Islet precursor cell (in vitro differentiated cells): Measurements from ENCODE around the gene SCGB1C1.

Experiments used
- DNase-seq: peaks from one replicate; pipeline ENCODE4 v3.0.0-alpha.2; 2018

SCGB1C1 gene

GRCh38 chr11:205221-206001 lies 12.5 kb downstream of the SCGB1C1 start:
- DNase-seq: no peak

GRCh38 chr11:206002-206384 lies 13.1 kb downstream of the SCGB1C1 start:
- no peak for DNase-seq

DNA sequence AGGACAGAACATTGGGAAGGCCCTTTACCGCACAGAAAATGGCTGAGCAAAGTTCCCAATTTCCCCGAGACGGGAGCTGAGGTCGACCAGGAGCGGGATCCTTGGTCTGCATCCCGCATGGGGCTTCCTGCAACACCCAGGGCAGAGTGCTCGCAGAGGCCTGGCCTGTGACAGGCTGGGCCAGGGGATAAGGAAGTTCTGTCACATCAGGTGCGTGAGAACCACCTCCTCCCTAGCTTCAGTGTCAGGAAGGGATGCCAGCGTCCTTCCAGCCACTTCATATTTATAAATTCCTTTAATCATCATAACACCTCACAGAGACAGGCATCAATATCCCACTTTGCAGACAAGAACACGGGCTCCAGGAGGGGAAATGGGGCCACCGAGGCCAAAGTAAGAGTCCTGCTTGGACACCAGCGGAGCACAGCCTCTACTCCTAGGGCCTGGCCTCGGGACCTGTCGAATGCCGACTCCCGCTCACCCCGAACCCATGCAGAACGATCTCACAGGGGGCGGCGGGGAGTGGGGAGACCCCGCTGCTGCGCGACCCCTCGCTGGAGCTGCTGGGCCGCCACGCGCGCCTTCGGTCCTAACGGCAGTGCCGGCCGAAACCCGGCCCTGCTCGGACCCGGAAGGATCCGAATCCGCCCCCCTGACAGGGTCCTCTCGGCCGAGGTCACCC lies 13.8 kb downstream of the SCGB1C1 start:
- peak; percentile 52 for DNase-seq

DNA sequence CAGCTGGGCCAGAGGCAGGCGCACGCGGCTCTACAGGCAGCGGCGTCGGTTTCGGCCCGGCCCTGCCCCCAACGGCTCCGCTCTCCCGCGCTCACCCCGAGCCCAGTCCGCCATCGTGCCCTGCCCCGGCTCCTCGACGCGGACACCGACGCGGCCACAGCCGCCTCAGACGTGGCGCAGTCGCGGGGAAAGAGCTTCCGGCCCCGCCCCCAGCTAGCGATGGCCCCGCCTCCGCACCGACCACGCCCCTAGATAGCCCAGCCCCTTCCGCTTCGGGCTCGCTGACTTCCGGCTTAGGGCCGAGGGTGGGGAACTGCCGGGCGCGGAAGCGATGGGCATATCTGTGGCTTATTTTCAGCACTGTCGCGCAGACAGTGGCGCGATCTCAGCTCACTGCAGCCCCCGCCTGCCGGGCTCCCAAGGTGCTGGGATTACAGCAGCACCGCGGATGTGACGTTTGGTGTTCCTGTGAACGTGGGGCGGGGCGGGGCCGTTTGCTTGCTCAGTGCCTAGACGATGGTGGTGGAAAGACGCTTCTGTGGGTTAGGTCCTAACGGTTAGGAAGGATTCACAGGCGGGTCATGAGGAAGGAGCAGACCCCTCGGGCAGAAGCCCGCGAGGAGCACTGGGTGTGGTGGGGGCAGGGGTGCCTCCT lies 14.5 kb downstream of the SCGB1C1 start, which contains the start of the genes BET1L and RIC8A:
Gene BET1L, minus strand, starts transcription at position 192 of the 655 bp plus-strand sequence. Its CDS starts 78 bp downstream, at position 114.
Gene RIC8A, plus strand, starts transcription at position 501 of the 655 bp plus-strand sequence. CDS start 1,147 bp downstream, outside the sequence.
- peak; percentile 99 for DNase-seq

GRCh38 chr11:207863-208180 lies 14.9 kb downstream of the SCGB1C1 start:
- no peak for DNase-seq

DNA sequence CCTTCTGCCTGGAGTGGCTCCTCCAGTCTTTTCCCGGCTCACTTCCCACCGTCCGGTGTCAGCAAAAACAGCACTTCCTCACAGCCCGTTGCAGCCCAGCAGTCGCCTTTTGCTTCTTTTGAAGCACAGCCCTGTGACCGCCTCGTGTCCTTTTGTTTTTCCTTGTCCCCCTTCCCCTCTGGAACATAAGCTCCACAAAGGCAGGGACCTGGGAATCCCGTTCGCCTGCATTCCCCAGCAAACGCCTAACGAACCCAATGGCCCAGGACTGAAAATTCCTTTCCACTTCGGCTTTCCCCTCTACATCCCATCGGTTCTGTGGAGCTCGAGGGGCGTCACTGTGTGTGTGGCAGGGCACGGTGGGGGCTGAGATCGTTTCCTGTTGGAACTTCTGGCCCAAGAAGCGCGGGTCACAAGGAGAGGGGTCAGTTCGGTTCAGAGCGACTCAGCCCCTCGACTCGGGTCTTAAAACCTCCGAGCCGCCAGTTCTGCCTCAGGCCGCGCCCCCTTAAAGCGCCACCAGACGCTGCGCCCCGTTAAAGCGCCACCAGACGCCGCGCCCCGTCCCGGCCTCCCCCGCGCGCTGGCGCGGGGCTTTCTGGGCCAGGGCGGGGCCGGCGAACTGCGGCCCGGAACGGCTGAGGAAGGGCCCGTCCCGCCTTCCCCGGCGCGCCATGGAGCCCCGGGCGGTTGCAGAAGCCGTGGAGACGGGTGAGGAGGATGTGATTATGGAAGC lies 15.5 kb downstream of the SCGB1C1 start:
- DNase-seq: peak; percentile 78

- no peak for DNase-seq
These were observed 16.0 kb downstream of the SCGB1C1 start for GRCh38 chr11:208917-209260.

DNA sequence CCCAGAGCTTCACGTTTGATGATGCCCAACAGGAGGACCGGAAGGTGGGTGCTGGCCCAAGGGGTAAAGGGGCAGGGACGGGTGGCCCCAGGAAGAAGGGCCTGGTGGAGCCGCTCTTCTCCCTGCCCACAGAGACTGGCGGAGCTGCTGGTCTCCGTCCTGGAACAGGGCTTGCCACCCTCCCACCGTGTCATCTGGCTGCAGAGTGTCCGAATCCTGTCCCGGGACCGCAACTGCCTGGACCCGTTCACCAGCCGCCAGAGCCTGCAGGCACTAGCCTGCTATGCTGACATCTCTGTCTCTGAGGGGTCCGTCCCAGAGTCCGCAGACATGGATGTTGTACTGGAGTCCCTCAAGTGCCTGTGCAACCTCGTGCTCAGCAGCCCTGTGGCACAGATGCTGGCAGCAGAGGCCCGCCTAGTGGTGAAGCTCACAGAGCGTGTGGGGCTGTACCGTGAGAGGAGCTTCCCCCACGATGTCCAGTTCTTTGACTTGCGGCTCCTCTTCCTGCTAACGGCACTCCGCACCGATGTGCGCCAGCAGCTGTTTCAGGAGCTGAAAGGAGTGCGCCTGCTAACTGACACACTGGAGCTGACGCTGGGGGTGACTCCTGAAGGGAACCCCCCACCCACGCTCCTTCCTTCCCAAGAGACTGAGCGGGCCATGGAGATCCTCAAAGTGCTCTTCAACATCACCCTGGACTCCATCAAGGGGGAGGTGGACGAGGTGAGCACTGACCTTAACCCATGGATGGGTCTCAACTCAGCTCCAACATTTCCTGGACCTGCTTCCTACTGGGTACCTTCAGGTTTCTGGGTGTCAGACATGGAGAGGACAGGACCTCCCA lies 16.6 kb downstream of the SCGB1C1 start:
- DNase-seq: peak; percentile 62

- peak; percentile 84 for DNase-seq
These were observed 17.4 kb downstream of the SCGB1C1 start for GRCh38 chr11:210122-210802.

GRCh38 chr11:210803-211180 lies 17.9 kb downstream of the SCGB1C1 start:
- no peak for DNase-seq

- no peak for DNase-seq
These were observed 18.4 kb downstream of the SCGB1C1 start for GRCh38 chr11:211295-211694.

DNA sequence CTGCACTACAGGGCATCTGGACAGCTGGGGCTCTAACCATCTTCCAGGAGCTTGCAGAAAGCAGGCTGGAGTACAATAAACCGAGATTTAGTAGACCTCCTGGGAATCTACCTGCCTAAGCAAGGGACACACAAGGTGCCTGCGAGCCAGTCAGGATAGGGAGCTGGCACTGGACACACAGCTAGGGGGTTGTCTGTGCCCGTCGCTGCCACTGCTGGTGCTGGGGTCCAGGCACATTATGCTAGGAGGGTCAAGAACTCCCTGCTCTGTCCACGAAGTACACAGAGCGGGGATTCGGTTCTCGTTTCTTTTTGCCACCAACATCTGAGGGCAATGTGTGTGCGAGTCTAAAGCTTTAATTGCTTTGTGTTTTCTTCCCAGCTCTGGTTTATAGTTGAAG lies 18.9 kb downstream of the SCGB1C1 start:
- DNase-seq: no peak

- DNase-seq: no peak
These were observed 19.5 kb downstream of the SCGB1C1 start for GRCh38 chr11:212150-213100.

DNA sequence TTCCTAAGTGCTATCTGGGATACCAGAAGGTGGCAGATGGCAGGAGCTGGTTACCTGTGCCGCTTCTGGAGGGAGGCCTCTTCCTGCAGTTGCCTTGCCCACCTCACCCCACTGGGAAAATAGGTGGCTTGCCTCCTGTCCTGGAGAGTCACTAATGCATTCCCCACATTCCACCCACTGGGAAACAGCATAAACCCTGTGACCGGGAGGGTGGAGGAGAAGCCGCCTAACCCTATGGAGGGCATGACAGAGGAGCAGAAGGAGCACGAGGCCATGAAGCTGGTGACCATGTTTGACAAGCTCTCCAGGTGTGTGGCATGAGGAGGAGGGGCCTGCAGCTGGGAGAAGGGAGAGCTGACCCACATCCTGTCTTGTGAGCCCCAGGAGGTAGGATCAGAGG lies 20.2 kb downstream of the SCGB1C1 start:
- no peak for DNase-seq

DNA sequence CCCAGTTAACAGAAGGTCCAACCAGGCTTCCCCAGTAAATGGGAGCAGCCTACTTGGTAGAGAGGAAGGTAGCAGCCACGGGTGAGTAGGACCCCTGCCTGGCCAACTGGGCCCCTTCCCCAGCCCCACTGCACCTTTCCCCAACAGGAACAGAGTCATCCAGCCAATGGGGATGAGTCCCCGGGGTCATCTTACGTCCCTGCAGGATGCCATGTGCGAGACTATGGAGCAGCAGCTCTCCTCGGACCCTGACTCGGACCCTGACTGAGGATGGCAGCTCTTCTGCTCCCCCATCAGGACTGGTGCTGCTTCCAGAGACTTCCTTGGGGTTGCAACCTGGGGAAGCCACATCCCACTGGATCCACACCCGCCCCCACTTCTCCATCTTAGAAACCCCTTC lies 21.2 kb downstream of the SCGB1C1 start:
- DNase-seq: no peak

DNA sequence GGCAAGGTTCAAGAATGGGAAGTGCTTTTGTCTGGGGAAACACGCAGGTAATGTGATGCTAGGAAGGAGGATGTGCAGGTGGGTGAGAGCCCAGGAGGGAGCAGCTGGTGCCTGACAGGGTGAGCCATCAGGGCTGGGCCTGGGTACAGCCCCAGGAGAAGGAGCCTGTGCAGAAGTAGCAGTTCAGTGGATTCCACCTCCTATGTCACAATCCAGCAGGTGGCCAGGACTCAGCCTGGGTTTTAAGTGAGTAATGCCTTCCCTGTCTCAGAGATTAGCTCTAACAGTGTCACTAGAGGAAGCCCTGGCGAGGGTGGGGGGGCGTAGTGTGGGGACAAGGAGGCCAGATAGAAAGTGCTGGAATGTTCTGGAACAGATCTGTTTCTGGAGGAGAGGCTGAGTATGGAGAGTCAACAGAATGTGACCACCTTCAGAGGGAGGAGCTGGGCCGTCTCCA lies 22.7 kb downstream of the SCGB1C1 start:
- no peak for DNase-seq

- no peak for DNase-seq
These were observed 23.4 kb downstream of the SCGB1C1 start for GRCh38 chr11:216081-216974.

DNA sequence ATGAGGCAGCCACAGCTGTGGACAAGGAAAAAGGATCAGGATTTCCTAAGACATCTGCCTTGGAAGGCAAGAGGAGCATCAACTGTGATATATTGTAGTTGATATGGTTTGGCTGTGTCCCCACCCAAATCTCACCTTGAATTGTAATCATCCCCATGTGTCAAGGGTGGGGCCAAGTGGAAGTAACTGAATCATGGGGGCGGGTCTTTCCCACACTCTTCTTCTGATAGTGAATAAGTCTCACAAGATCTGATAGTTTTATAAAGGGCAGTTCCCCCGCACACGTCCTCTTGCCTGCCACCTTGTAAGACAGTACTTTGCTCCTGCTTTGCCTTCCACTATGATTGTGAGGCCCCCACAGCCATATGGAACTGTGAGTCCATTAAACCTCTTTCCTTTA lies 24.8 kb downstream of the SCGB1C1 start:
- no peak for DNase-seq
